ENCODE data around the gene SEMA4G. TPM values are rescaled to one million over a fixed set of nuclear protein-coding genes. Genes with fewer than 3 reads are reported as not detected.

SEMA4G gene
- total RNA-seq, 1 experiment from 2014 or later: 8.5 TPM

GRCh38 chr10:100978121-100978900, 9.0 kb downstream of the SEMA4G start:
- H2BK12ac ChIP-seq (ENCODE audit: insufficient read length, low read depth, low read length): no peak overlapping the region
- H2BK5ac ChIP-seq (ENCODE audit: insufficient read length, low read length): no peak overlapping the region
- no peak for TF ChIP-seq CTCF (conservative IDR thresholded peaks at IDR 0.05)
- no peak overlapping the region for H2BK120ac ChIP-seq (ENCODE audit: low read depth, low read length, poor library complexity, severe bottlenecking)
- no peaks in the 10 kb centered on the region for H3K79me1 ChIP-seq (ENCODE audit: insufficient read depth, low read depth, low read length, poor library complexity, severe bottlenecking)
- H3K9ac ChIP-seq (ENCODE audit: extremely low read depth, insufficient read length, low read length): no peak overlapping the region
- H3K27me3 Mint-ChIP-seq (ENCODE audit: low read depth): no peaks in the 10 kb centered on the region; the same call in 1 of the 2 replicates
- no peak overlapping the region for H3K4me2 ChIP-seq (ENCODE audit: insufficient read depth, insufficient read length, low read length)
- H3K79me2 ChIP-seq (ENCODE audit: insufficient read depth, low read length): no peaks in the 10 kb centered on the region
- no peak overlapping the region for H3K4ac ChIP-seq (ENCODE audit: low read depth, low read length)
- H3K18ac ChIP-seq (ENCODE audit: insufficient read length, low read depth, low read length): no peak overlapping the region
- no peak overlapping the region for H2AK5ac ChIP-seq (ENCODE audit: insufficient read length, low read length)
- no peak overlapping the region for H2BK20ac ChIP-seq (ENCODE audit: low read depth, low read length, poor library complexity, severe bottlenecking)
- no peak for DNase-seq
- H3K9me3 ChIP-seq (ENCODE audit: control insufficient read depth, low read depth, low read length): no peaks in the 10 kb centered on the region
- no CpG with 5 or more reads among the region's 13 CpGs for WGBS (ENCODE audit: extremely low coverage, insufficient read length, low lambda C conversion rate)
- H4K8ac ChIP-seq (replicated peaks; ENCODE audit: insufficient read length, low read depth, low read length): no peak overlapping the region
- H3K4me1 ChIP-seq (ENCODE audit: insufficient read depth, low read length): no peaks in the 10 kb centered on the region
- no peaks in the 10 kb centered on the region for H3K23me2 ChIP-seq (ENCODE audit: insufficient read length, low read depth, low read length, poor library complexity, severe bottlenecking)
- no peak overlapping the region for H2AFZ ChIP-seq (ENCODE audit: low read length)
- H3K14ac ChIP-seq (ENCODE audit: insufficient read depth, low read length): no peak overlapping the region
- no peak overlapping the region for H3K23ac ChIP-seq (ENCODE audit: insufficient read length, low read depth, low read length)
- no peaks in the 10 kb centered on the region for H4K20me1 ChIP-seq (ENCODE audit: control insufficient read depth, insufficient read depth, insufficient read length)
- no peaks in the 10 kb centered on the region for H3K4me1 Mint-ChIP-seq
- H3K9me3 Mint-ChIP-seq: no peaks in the 10 kb centered on the region; a peak in 1 of 5 replicates
- H4K5ac ChIP-seq (ENCODE audit: insufficient read length, low read depth, low read length): no peak overlapping the region
- no peak overlapping the region for H3K27ac ChIP-seq (ENCODE audit: insufficient read length, low read depth, low read length)
- no peak overlapping the region for H3K56ac ChIP-seq (ENCODE audit: insufficient read length, low read depth, low read length)
- no peak overlapping the region for H3T11ph ChIP-seq (ENCODE audit: low read length)
- H3K4me3 Mint-ChIP-seq: no peak overlapping the region
- H2BK15ac ChIP-seq (ENCODE audit: low read depth, low read length): no peak overlapping the region
- no peak overlapping the region for H3K27ac Mint-ChIP-seq
- peaks cover 3 to 24% (median 21%) of the 10 kb centered on the region in 3 experiments; a peak in 6 of 7 replicates for H3K36me3 Mint-ChIP-seq (ENCODE audit: insufficient read depth in 1 of 3, low read depth in 3 of 3)
- H3K27me3 ChIP-seq (ENCODE audit: insufficient read depth, low read length): no peaks in the 10 kb centered on the region
- no peak overlapping the region for H4K91ac ChIP-seq (ENCODE audit: insufficient read length, low read depth, low read length)
